NB4 (cell line): ENCODE data around the gene EIF4EBP2.

Experiments used
- CTCF ChIP-seq: IDR thresholded peaks from one replicate; pipeline ENCODE4 v1.5.1; 2012; ENCODE audit warnings: low read depth, low read length
- MAX ChIP-seq: IDR thresholded peaks from 2 replicates; pipeline ENCODE4 v1.6.1; 2011; ENCODE audit warnings: low read depth, low read length
- POLR2A ChIP-seq: IDR thresholded peaks from 2 replicates; pipeline ENCODE4 v1.6.1; 2011; ENCODE audit warnings: mild to moderate bottlenecking; ENCODE audit not compliant: insufficient read length; ENCODE audit errors: extremely low read depth

- TF ChIP-seq CTCF (no peak), POLR2A (no peak), MAX (no peak)
These were observed 33.2 kb upstream of the EIF4EBP2 start for GRCh38 chr10:70370766-70371165.
